Measurements from ENCODE around the gene DPP6.
"Not testable (repeated sequence)": the region's sequence is repeated elsewhere in the genome, so short reads cannot be mapped to it uniquely, and the experiment has no call there.

DNA sequence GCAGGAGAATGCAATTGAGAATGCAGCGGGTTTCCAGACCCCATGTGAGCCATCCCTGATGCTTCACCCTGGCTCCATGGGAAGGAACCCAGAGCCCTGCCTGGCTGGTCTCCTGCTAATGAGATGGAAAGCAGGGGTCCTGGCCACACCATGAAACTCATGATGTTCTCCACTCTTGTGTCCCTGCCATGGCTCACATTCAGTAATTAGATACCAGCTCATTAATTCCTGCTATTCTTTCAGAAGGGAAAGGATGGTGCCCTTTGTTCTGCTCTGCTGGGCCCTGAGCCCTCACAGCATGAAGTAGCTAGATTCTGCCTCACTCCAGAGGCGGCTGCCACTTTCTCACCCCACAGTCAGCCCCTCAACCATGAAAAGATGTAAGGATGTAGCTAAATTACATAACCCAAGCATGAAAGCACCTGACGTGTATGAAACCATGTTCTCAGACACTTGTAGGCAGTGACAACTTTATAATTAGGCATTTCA is 42.7 kb upstream of the DPP6 start:
- TF ChIP-seq, protein P1, sequence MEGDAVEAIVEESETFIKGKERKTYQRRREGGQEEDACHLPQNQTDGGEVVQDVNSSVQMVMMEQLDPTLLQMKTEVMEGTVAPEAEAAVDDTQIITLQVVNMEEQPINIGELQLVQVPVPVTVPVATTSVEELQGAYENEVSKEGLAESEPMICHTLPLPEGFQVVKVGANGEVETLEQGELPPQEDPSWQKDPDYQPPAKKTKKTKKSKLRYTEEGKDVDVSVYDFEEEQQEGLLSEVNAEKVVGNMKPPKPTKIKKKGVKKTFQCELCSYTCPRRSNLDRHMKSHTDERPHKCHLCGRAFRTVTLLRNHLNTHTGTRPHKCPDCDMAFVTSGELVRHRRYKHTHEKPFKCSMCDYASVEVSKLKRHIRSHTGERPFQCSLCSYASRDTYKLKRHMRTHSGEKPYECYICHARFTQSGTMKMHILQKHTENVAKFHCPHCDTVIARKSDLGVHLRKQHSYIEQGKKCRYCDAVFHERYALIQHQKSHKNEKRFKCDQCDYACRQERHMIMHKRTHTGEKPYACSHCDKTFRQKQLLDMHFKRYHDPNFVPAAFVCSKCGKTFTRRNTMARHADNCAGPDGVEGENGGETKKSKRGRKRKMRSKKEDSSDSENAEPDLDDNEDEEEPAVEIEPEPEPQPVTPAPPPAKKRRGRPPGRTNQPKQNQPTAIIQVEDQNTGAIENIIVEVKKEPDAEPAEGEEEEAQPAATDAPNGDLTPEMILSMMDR (IDR thresholded peaks at IDR 0.05), result not testable (repeated sequence)
- not testable (repeated sequence) for TF ChIP-seq POLR2A (IDR thresholded peaks at IDR 0.05)

Data from Peyer's patch (tissue), 4 donors.